Stimulated activated CD4-positive, alpha-beta T cell treated with anti-CD3 and anti-CD28 coated beads, Interleukin-1b, Interleukin-23, amount 100 ng/mL, for 48 hours (primary cell): ENCODE data around the gene ZNF423.

Experiments used
- DNase-seq: peaks from one replicate; pipeline ENCODE4 v3.0.0-alpha.2; 2020

The ZNF423 gene

GRCh38 chr16:49452108-49452507 lies 403.8 kb downstream of the ZNF423 start:
- no peak for DNase-seq

- no peak for DNase-seq
These were observed 409.1 kb downstream of the ZNF423 start for GRCh38 chr16:49446805-49447204.

- no peak for DNase-seq
These were observed 412.3 kb downstream of the ZNF423 start for GRCh38 chr16:49443576-49443975.

GRCh38 chr16:49442805-49443204 lies 413.1 kb downstream of the ZNF423 start:
- no peak for DNase-seq

GRCh38 chr16:49441366-49441780 lies 414.5 kb downstream of the ZNF423 start:
- peak; percentile 55 for DNase-seq

- no peak for DNase-seq
These were observed 415.5 kb downstream of the ZNF423 start for GRCh38 chr16:49440156-49441065.

GRCh38 chr16:49439676-49440075 lies 416.2 kb downstream of the ZNF423 start:
- DNase-seq: no peak

- no peak for DNase-seq
These were observed 416.9 kb downstream of the ZNF423 start for GRCh38 chr16:49439050-49439449.
